Transverse colon (tissue), 4 donors: ENCODE results near the gene ST3GAL3. TPM values are rescaled to one million over a fixed set of nuclear protein-coding genes. Genes with fewer than 3 reads are reported as not detected.
A peak's percentile ranks its signal among the peaks of the same experiment; 100 is the strongest.

Experiments used
- DNase-seq: peaks from one replicate; pipeline ENCODE4 v3.0.0-alpha.2; 2019
- H3K27ac ChIP-seq, 4 donors: fragments of 200-600 bp; sonication (generic); 2 replicates each; pipeline ENCODE4 v1.5.1; 2016 to 2018; ENCODE audit warnings: inconsistent platforms in 4 of 4
- H3K27me3 ChIP-seq: fragments of 200-600 bp; sonication (generic); 2 replicates; pipeline ENCODE4 v1.5.1; 2017; ENCODE audit warnings: inconsistent platforms
- H3K36me3 ChIP-seq, 4 donors: fragments of 200-600 bp; sonication (generic); 2 replicates each; pipeline ENCODE4 v1.5.1; 2017 to 2019; ENCODE audit warnings: inconsistent platforms in 4 of 4
- H3K4me1 ChIP-seq, 4 donors: fragments of 200-600 bp; sonication (generic); 2 replicates each; pipeline ENCODE4 v1.5.1; 2017 to 2020; ENCODE audit warnings: inconsistent platforms in 4 of 4
- H3K4me3 ChIP-seq, 4 donors: fragments of 200-600 bp; sonication (generic); 1 replicate in 1 of 4; 2 replicates in 3 of 4; pipeline versions ENCODE4 v1.5.1 to v1.6.1; 2017 to 2019; ENCODE audit warnings: inconsistent platforms in 4 of 4
- H3K9me3 ChIP-seq, 2 donors: fragments of 200-600 bp; sonication (generic); 2 replicates each; pipeline ENCODE4 v1.5.1; 2017 to 2019; ENCODE audit warnings: inconsistent platforms in 2 of 2
- CTCF ChIP-seq, 5 experiments: fragments of 200-600 bp in 3 of 5; fragments of 450-650 bp in 2 of 5; sonication (generic) in 3 of 5; IDR thresholded peaks; 1 replicate in 2 of 5; 2 replicates in 3 of 5; pipeline ENCODE4 v1.5.1; 2016 to 2017; ENCODE audit warnings: antibody characterized with exemption in 5 of 5, inconsistent platforms in 3 of 5, mild to moderate bottlenecking in 2 of 5, moderate library complexity in 1 of 5
- EP300 ChIP-seq: sonication (generic); formaldehyde crosslinking; IDR thresholded peaks from one replicate; pipeline ENCODE4 v1.6.1; 2017; ENCODE audit warnings: antibody characterized with exemption, low read depth
- POLR2A ChIP-seq: fragments of 450-650 bp; IDR thresholded peaks from one replicate; pipeline ENCODE4 v1.6.1; 2016; ENCODE audit warnings: antibody characterized with exemption, mild to moderate bottlenecking, moderate library complexity
- POLR2AphosphoS5 ChIP-seq, 3 donors: sonication (generic); formaldehyde crosslinking; IDR thresholded peaks; one replicate each; pipeline ENCODE4 v1.6.1; 2016; ENCODE audit warnings: antibody characterized with exemption in 3 of 3
- WGBS, 2 donors: methylation state at CpG; one replicate each; pipeline ENCODE4 v1.1.5; 2018; ENCODE audit warnings: low coverage in 1 of 2; 5-methylcytosine and 5-hydroxymethylcytosine counted together
- in situ Hi-C, 4 donors: fragments of 200-750 bp; cut with MboI; loops; one replicate each; pipeline versions ENCODE4 v1.15.0 to v1.15.1; 2017; ENCODE audit warnings: low sequenced_read_pairs in 3 of 4, low pct_ligation_motif_present in 1 of 4, low pct_unique_long_range_greater_than_20kb in 1 of 4
- intact Hi-C: fragments of 100-400 bp; cut with DNase I; formaldehyde crosslinking; loops from one replicate; pipeline ENCODE4 v1.15.1; 2023; ENCODE audit warnings: low total_unique reads
- small RNA-seq, 4 donors: library from RNA; depleted of rRNA; stranded (forward); fragments of <200 nt; gene quantifications; one replicate each; pipeline ENCODE3, GENCODE V24; 2016
- total RNA-seq, 4 donors: library from RNA; depleted of rRNA; stranded (reverse); fragments of >200 nt; gene quantifications; one replicate each; pipeline ENCODE4 v1.1.0, GENCODE V29; 2016

The ST3GAL3 gene
- total RNA-seq, 4 donors from 2014 or later = 4.8 to 23.9 (median 9.7) TPM

GRCh38 chr1:43980255-43981134 lies 273.2 kb downstream of the ST3GAL3 start:
- DNase-seq = no peak
- WGBS, 2 donors = 56% methylated on average over 13 of the region's 13 CpGs; no CpG with 5 or more reads in 1 of the 2 donors
- intact Hi-C loops = no loop called here
- Histone ChIP-seq H3K27me3 (no peaks in the 10 kb centered on the region), H3K27ac (peak overlapping the region; percentile 72 to 85 (median 82)), H3K36me3 (peaks cover 0 to 5% (median 0%) of the 10 kb centered on the region in 4 donors), H3K4me3 (peak overlapping the region in 2 of 4 donors; percentile 74 to 81), H3K4me1 (peaks cover 32 to 50% (median 49%) of the 10 kb centered on the region in 4 donors), H3K9me3 (no peaks in the 10 kb centered on the region)
- no peak for TF ChIP-seq POLR2A
- TF ChIP-seq POLR2AphosphoS5 (IDR thresholded peaks at IDR 0.05) = no peak
- TF ChIP-seq CTCF (IDR thresholded peaks at IDR 0.05) = no peak
- no peak for TF ChIP-seq EP300
- in situ Hi-C loops = no loop called here

Small RNAs within 50 kb of the gene (small RNA-seq; reads per million reads assigned to genes)
- 0 reads per million in 4 donors for gene AL451062.2
- gene RF00026 = 0 reads per million in 4 donors

Other genes starting within 250 kb of the ST3GAL3 start
- 100 to 1,000 TPM; 278 to 549 (median 404) TPM for gene PTPRF, start 176.7 kb upstream of the ST3GAL3 start, total RNA-seq
- 10 to 100 TPM; 27.3 to 55.4 (median 45.4) TPM for gene KDM4A, start 57.4 kb upstream of the ST3GAL3 start, total RNA-seq
- 10 to 100 TPM in 1 of 4 donors, 1 to 10 TPM in 2, under 1 TPM in 1; 0.96 to 17.5 (median 1.9) TPM for gene ARTN, start 226.3 kb downstream of the ST3GAL3 start, total RNA-seq
- 10 to 100 TPM; 22.7 to 64.9 (median 36.5) TPM for gene IPO13, start 239.4 kb downstream of the ST3GAL3 start, total RNA-seq